HL-60 (cell line): ENCODE data around the gene C19orf81.

Experiments used
- CTCF ChIP-seq: IDR thresholded peaks from one replicate; pipeline ENCODE4 v1.5.1; 2011; ENCODE audit warnings: low read length, control low read depth, inconsistent platforms; ENCODE audit not compliant: insufficient read depth
- GABPA ChIP-seq: IDR thresholded peaks from 2 replicates; pipeline ENCODE4 v1.6.1; 2012; ENCODE audit warnings: low read depth
- POLR2AphosphoS5 ChIP-seq: IDR thresholded peaks from 2 replicates; pipeline ENCODE4 v1.6.1; 2012; ENCODE audit warnings: low read depth
- SPI1 ChIP-seq: IDR thresholded peaks from 2 replicates; pipeline ENCODE4 v1.6.1; 2012; ENCODE audit warnings: low read depth, mild to moderate bottlenecking, borderline replicate concordance

- TF ChIP-seq CTCF (no peak), POLR2AphosphoS5 (no peak), SPI1 (no peak), GABPA (no peak)
Observed at GRCh38 chr19:50638600-50638999, 10.6 kb upstream of the C19orf81 start.
